Epithelial cell of esophagus (primary cell): Measurements from ENCODE around the gene TMEM184B.
A peak's percentile ranks its signal among the peaks of the same experiment; 100 is the strongest.

Source experiments
- DNase-seq: peaks from one replicate; pipeline ENCODE4 v3.0.0; 2010; ENCODE audit warnings: low read depth
- H3K4me3 ChIP-seq: 2 replicates; pipeline ENCODE4 v1.5.1; 2011; ENCODE audit warnings: mild to moderate bottlenecking, low read length, control low read depth
- TF ChIP-seq, protein P1 (sequence below): IDR thresholded peaks from 2 replicates; pipeline ENCODE4 v1.5.1; 2011; ENCODE audit warnings: low read depth, mild to moderate bottlenecking, low read length, control low read depth, inconsistent platforms; ENCODE audit not compliant: insufficient read depth; ENCODE audit errors: missing control alignments

TMEM184B gene

GRCh38 chr22:38311323-38311620 is 38.5 kb upstream of the TMEM184B start:
- no peak for DNase-seq
- no peak overlapping the region for H3K4me3 ChIP-seq

GRCh38 chr22:38310518-38311322 is 37.9 kb upstream of the TMEM184B start:
- H3K4me3 ChIP-seq = no peak overlapping the region
- DNase-seq = no peak
- TF ChIP-seq, protein P1, sequence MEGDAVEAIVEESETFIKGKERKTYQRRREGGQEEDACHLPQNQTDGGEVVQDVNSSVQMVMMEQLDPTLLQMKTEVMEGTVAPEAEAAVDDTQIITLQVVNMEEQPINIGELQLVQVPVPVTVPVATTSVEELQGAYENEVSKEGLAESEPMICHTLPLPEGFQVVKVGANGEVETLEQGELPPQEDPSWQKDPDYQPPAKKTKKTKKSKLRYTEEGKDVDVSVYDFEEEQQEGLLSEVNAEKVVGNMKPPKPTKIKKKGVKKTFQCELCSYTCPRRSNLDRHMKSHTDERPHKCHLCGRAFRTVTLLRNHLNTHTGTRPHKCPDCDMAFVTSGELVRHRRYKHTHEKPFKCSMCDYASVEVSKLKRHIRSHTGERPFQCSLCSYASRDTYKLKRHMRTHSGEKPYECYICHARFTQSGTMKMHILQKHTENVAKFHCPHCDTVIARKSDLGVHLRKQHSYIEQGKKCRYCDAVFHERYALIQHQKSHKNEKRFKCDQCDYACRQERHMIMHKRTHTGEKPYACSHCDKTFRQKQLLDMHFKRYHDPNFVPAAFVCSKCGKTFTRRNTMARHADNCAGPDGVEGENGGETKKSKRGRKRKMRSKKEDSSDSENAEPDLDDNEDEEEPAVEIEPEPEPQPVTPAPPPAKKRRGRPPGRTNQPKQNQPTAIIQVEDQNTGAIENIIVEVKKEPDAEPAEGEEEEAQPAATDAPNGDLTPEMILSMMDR = no peak

More at GRCh38 chr22:38311323-38311620, 38.5 kb upstream of the TMEM184B start:
- TF ChIP-seq, protein P1 = no peak

- H3K4me3 ChIP-seq = no peak overlapping the region
- TF ChIP-seq, protein P1 = no peak
- no peak for DNase-seq
These were observed 37.1 kb upstream of the TMEM184B start for GRCh38 chr22:38309614-38310517.

- TF ChIP-seq, protein P1 = no peak
- DNase-seq = no peak
- H3K4me3 ChIP-seq = no peak overlapping the region
These were observed 36.1 kb upstream of the TMEM184B start for GRCh38 chr22:38308791-38309498.

GRCh38 chr22:38305471-38306448 is 33.0 kb upstream of the TMEM184B start:
- DNase-seq = peak; percentile 73
- TF ChIP-seq, protein P1 = peak; percentile 5
- H3K4me3 ChIP-seq = peak overlapping the region; percentile 19

DNA sequence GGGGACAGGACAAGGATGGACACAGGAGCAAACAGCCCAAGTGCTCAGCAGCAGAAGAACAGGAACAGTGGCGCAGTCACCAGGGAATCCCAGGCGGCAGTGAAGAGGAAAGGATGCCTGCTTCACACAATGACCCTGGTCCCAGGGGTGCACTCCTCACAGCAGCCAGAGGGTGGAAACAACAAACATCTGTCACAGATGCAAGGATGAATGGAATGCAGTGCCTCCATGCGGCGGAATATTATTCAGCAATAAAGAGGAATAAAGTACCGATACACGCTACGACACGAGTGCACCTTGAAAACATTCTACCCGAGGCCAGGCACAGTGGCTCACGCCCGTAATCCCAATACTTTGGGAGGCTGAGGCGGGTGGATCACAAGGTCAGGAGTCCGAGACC is 31.7 kb upstream of the TMEM184B start:
- no peak overlapping the region for H3K4me3 ChIP-seq
- TF ChIP-seq, protein P1 = no peak
- DNase-seq = no peak
